Subcutaneous abdominal adipose tissue (tissue), 5 donors: Measurements from ENCODE around the gene HERC6.
"Not testable (repeated sequence)": the region's sequence is repeated elsewhere in the genome, so short reads cannot be mapped to it uniquely, and the experiment has no call there.

Experiments used
- H3K27ac ChIP-seq: one replicate; pipeline ENCODE4 v1.7.0; 2013; ENCODE audit warnings: low read depth, mild to moderate bottlenecking, inconsistent platforms, low read length, moderate library complexity
- H3K27me3 ChIP-seq, 5 donors: one replicate each; pipeline ENCODE4 v1.7.0; 2013; ENCODE audit warnings: low read length in 5 of 5, inconsistent platforms in 1 of 5; ENCODE audit not compliant: control insufficient read depth in 5 of 5, insufficient read depth in 4 of 5
- H3K36me3 ChIP-seq, 5 donors: one replicate each; pipeline ENCODE4 v1.7.0; 2013; ENCODE audit warnings: low read length in 5 of 5; ENCODE audit not compliant: control insufficient read depth in 5 of 5, insufficient read depth in 5 of 5
- H3K4me1 ChIP-seq, 5 donors: one replicate each; pipeline ENCODE4 v1.7.0; 2013; ENCODE audit warnings: low read length in 5 of 5, mild to moderate bottlenecking in 3 of 5, moderate library complexity in 1 of 5; ENCODE audit not compliant: control insufficient read depth in 5 of 5, insufficient read depth in 5 of 5
- H3K4me3 ChIP-seq, 5 donors: one replicate each; pipeline ENCODE4 v1.7.0; 2013; ENCODE audit warnings: low read length in 5 of 5, low read depth in 1 of 5
- H3K9ac ChIP-seq, 5 donors: one replicate each; pipeline ENCODE4 v1.7.0; 2013; ENCODE audit warnings: low read length in 5 of 5, mild to moderate bottlenecking in 4 of 5, moderate library complexity in 3 of 5
- H3K9me3 ChIP-seq, 5 donors: one replicate each; pipeline ENCODE4 v1.7.0; 2013; ENCODE audit warnings: low read length in 5 of 5; ENCODE audit not compliant: control insufficient read depth in 5 of 5
- donor health status: healthy.
- donor health status: healthy.
- donor health status: healthy.
- donor health status: healthy.
- donor health status: healthy.

HERC6 gene

DNA sequence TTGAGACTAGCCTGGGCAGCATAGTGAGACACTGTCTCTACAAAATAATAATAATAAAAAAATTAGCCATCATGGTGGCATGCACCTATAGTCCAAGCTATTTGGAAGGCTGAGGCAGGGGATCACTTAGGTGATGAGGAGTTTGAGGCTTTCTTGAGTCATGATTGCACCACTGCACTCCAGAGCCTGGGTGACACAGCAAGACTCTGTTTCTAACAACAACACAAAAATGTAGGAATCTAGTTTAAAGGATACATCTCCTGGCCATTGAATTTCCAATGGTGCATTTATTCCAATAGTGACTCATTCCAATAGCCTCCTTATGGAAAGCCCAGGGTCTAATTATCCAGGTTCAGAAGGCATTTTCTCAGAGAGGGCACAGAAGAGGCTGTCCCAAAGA is 21.9 kb upstream of the HERC6 start:
- Histone ChIP-seq H3K9me3 (peaks cover 0 to 5% (median 4%) of the 10 kb centered on the region in 5 donors), H3K4me1 (no peaks in the 10 kb centered on the region), H3K27me3 (no peaks in the 10 kb centered on the region), H3K27ac (no peak overlapping the region), H3K36me3 (no peaks in the 10 kb centered on the region), H3K4me3 (no peak overlapping the region), H3K9ac (no peak overlapping the region)

- no peak overlapping the region for H3K9ac ChIP-seq
- H3K4me1 ChIP-seq, result no peaks in the 10 kb centered on the region
- H3K27ac ChIP-seq, result no peak overlapping the region
- no peaks in the 10 kb centered on the region for H3K36me3 ChIP-seq
- no peak overlapping the region for H3K4me3 ChIP-seq
- no peaks in the 10 kb centered on the region for H3K27me3 ChIP-seq
- peaks cover 0 to 5% (median 4%) of the 10 kb centered on the region in 5 donors for H3K9me3 ChIP-seq
Measured at GRCh38 chr4:88357262-88357661, 21.4 kb upstream of the HERC6 start.

DNA sequence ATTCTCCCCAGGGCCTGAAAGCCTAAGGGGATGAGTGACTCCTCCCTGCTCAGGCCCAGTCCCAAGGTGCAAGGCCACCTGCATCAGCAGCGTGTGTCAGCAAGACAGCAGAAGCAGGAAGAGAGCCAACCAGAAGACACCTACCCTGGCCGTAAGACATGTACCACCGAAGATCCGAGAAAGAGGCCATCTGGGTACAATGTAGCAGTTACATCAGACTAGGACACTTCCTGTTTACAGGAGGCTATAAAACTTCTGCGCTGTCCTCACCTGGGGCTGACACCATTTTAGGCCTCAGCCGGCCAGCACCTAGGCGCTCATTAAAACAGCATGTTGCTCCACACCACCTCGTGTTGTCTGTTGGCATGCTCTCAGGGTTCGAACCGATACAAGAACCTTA is 19.1 kb upstream of the HERC6 start:
- no peaks in the 10 kb centered on the region for H3K4me1 ChIP-seq
- no peak overlapping the region for H3K4me3 ChIP-seq
- no peaks in the 10 kb centered on the region for H3K36me3 ChIP-seq
- no peaks in the 10 kb centered on the region for H3K27me3 ChIP-seq
- H3K9ac ChIP-seq, result no peak overlapping the region
- H3K9me3 ChIP-seq, result peaks cover 0 to 2% (median 0%) of the 10 kb centered on the region in 5 donors
- H3K27ac ChIP-seq, result no peak overlapping the region

GRCh38 chr4:88360256-88360655 is 18.4 kb upstream of the HERC6 start:
- no peak overlapping the region for H3K4me3 ChIP-seq
- H3K9ac ChIP-seq, result no peak overlapping the region
- no peaks in the 10 kb centered on the region for H3K36me3 ChIP-seq
- peaks cover 0 to 2% (median 0%) of the 10 kb centered on the region in 5 donors for H3K9me3 ChIP-seq
- no peak overlapping the region for H3K27ac ChIP-seq
- no peaks in the 10 kb centered on the region for H3K27me3 ChIP-seq
- no peaks in the 10 kb centered on the region for H3K4me1 ChIP-seq

DNA sequence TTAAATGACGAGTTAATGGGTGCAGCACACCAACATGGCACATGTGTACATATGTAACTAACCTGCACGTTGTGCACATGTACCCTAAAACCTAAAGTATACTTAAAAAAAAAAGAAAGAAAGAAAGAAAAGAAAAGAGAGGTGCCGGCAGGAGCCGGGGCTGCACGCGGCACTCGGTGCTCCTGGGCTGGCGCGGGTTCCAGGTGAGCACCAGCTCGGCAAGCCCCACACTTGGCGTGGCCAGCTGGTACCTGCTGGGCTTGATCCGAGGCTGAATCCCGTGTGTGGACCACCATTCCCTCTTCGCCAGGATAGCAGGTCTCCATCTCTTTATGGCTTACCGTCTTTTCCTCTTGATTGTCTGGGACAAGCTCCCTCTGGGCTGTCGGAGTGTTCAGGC is 17.9 kb upstream of the HERC6 start:
- Histone ChIP-seq H3K36me3 (no peaks in the 10 kb centered on the region), H3K4me1 (no peaks in the 10 kb centered on the region), H3K27me3 (no peaks in the 10 kb centered on the region), H3K27ac (no peak overlapping the region), H3K9ac (no peak overlapping the region), H3K9me3 (peaks cover 0 to 2% (median 0%) of the 10 kb centered on the region in 5 donors), H3K4me3 (no peak overlapping the region)

DNA sequence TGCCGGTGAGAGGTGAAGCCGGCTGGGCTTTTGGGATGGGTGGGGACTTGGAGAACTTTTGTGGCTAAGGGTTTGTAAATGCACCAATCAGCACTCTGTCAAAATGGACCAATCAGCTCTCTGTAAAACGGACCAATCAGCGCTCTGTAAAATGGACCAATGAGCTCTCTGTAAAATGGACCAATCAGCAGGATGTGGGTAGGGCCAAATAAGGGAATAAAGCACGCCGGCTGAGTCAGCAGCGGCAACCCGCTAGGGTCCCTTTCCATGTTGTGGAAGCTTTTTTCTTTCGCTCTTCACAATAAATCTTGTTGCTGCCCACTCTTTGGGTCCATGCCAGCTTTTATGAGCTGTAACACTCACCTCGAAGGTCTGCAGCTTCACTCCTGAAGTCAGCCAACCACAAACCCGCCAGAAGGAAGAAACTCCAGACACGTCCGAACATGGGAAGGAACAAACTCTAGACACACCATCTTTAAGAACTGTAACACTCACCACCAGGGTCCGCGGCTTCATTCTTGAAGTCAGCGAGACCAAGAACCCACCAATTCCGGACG is 17.4 kb upstream of the HERC6 start:
- H3K27ac ChIP-seq, H3K9me3 ChIP-seq, H3K4me1 ChIP-seq, H3K4me3 ChIP-seq, H3K9ac ChIP-seq, H3K36me3 ChIP-seq, H3K27me3 ChIP-seq: not testable (repeated sequence)

- Histone ChIP-seq H3K4me1 (no peaks in the 10 kb centered on the region), H3K36me3 (no peaks in the 10 kb centered on the region), H3K4me3 (no peak overlapping the region), H3K27ac (no peak overlapping the region), H3K9me3 (no peaks in the 10 kb centered on the region), H3K9ac (no peak overlapping the region), H3K27me3 (no peaks in the 10 kb centered on the region)
Measured at GRCh38 chr4:88366460-88366859, 12.2 kb upstream of the HERC6 start.

DNA sequence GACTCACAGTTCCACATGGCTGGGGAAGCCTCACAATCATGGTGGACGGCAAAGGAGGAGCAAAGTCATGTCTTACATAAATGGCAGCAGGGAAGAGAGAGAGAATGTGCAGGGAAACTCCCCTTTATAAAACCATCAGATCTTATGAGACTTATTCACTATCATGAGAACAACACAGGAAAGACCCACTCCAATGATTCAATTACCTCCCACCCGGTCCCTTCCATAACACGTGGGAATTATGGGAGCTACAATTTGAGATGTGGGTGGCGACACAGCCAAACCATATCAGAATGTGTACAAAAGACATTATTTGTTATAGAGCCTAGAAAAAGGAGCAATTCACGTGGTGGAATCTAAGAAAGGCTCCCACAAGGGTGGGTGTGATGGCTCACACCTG is 10.8 kb upstream of the HERC6 start:
- no peak overlapping the region for H3K4me3 ChIP-seq
- no peaks in the 10 kb centered on the region for H3K36me3 ChIP-seq
- H3K9ac ChIP-seq, result no peak overlapping the region
- no peaks in the 10 kb centered on the region for H3K9me3 ChIP-seq
- no peaks in the 10 kb centered on the region for H3K4me1 ChIP-seq
- no peaks in the 10 kb centered on the region for H3K27me3 ChIP-seq
- H3K27ac ChIP-seq, result no peak overlapping the region

DNA sequence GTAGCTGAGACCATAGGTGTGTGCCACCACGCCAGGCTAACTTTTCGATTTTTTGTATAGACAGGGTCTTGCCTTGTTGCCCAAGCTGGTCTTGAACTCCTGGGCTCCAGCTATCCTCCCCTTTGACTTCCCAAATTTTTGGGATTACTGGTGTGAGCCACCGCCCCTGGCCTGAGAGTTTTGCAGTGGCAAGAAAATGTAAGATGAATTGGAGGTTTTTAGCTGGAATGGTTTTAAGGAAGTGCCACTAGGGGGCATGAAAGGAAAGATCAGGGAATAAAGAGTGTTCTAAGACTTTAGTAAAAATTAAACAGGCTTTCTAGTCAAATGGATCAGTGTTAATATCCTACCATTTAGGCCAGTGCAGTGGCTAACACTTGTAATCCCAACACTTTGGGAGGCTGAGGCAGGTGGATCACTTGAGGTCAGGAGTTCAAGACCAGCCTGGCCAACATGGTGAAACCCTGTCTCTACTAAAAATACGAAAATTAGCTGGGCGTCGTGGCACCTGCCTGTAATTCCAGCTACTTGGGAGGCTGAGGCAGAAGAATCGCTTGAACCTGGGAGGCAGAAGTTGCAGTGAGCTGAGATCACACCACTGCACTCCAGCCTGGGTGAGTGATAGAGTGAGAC is 9.4 kb upstream of the HERC6 start:
- H3K9ac ChIP-seq, H3K4me3 ChIP-seq: not testable (repeated sequence)

GRCh38 chr4:88381123-88381522 is 2.5 kb downstream of the HERC6 start:
- H3K9ac ChIP-seq, result no peak overlapping the region
- H3K36me3 ChIP-seq, result no peaks in the 10 kb centered on the region
- H3K9me3 ChIP-seq, result no peaks in the 10 kb centered on the region
- no peak overlapping the region for H3K4me3 ChIP-seq
- peaks cover 0 to 11% (median 8%) of the 10 kb centered on the region in 5 donors for H3K4me1 ChIP-seq
- H3K27me3 ChIP-seq, result no peaks in the 10 kb centered on the region
- no peak overlapping the region for H3K27ac ChIP-seq

More for the DNA sequence above, 9.4 kb upstream of the HERC6 start:
- not testable (repeated sequence) for H3K4me1 ChIP-seq, H3K9me3 ChIP-seq, H3K27ac ChIP-seq, H3K36me3 ChIP-seq, H3K27me3 ChIP-seq
